D721Med (cell line): ENCODE results near the gene DNAAF5.

Source experiments
- DNase-seq: peaks from one replicate; pipeline ENCODE4 v3.0.0; 2011; ENCODE audit warnings: low spot score; ENCODE audit not compliant: insufficient read length
- FAIRE-seq: peaks from 2 replicates; lab custom pipeline; 2011; peaks lifted over from hg19 to GRCh38; lab: Jason Lieb, UNC
- CTCF ChIP-seq: IDR thresholded peaks from 2 replicates; pipeline ENCODE4 v1.5.1; 2012; ENCODE audit warnings: mild to moderate bottlenecking, control low read depth; ENCODE audit not compliant: insufficient read depth; ENCODE audit errors: missing control alignments

The DNAAF5 gene

GRCh38 chr7:730501-731439 is 4.3 kb downstream of the DNAAF5 start:
- no peak for TF ChIP-seq CTCF
- FAIRE-seq (no peak), DNase-seq (no peak)

GRCh38 chr7:731440-732085 is 5.1 kb downstream of the DNAAF5 start:
- TF ChIP-seq CTCF: no peak
- no peak for FAIRE-seq
- DNase-seq: no peak

GRCh38 chr7:732094-732541 is 5.6 kb downstream of the DNAAF5 start:
- DNase-seq (peak; percentile 60), FAIRE-seq (no peak)
- TF ChIP-seq CTCF: no peak

GRCh38 chr7:732556-732955 is 6.1 kb downstream of the DNAAF5 start:
- FAIRE-seq (no peak), DNase-seq (no peak)
- no peak for TF ChIP-seq CTCF

GRCh38 chr7:734214-734613 is 7.7 kb downstream of the DNAAF5 start:
- no peak for FAIRE-seq
- no peak for TF ChIP-seq CTCF
- DNase-seq: no peak

- no peak for FAIRE-seq
- DNase-seq: no peak
- TF ChIP-seq CTCF: no peak
These were observed 8.3 kb downstream of the DNAAF5 start for GRCh38 chr7:734808-735207.
